Cardiac muscle cell (in vitro differentiated cells and primary cell): ENCODE measurements around the gene TMEM59L. TPM values are rescaled to one million over a fixed set of nuclear protein-coding genes. Genes with fewer than 3 reads are reported as not detected.
A peak's percentile ranks its signal among the peaks of the same experiment; 100 is the strongest.

Experiments used
- DNase-seq, 2 donors: peaks; one replicate each; pipeline versions ENCODE4 v3.0.0 to v3.0.0-alpha.2; 2010 to 2017; ENCODE audit warnings: low read depth in 1 of 2, low spot score in 1 of 2
- H3K27ac ChIP-seq: fragments of 200-600 bp; sonication (generic); 2 replicates; pipeline ENCODE4 v1.5.1; 2016
- H3K27me3 ChIP-seq: fragments of 200-600 bp; sonication (generic); 2 replicates; pipeline ENCODE4 v1.6.0; 2016; ENCODE audit warnings: control low read depth
- H3K36me3 ChIP-seq: fragments of 200-600 bp; sonication (generic); 2 replicates; pipeline ENCODE4 v1.5.1; 2016; ENCODE audit warnings: control low read depth
- H3K4me1 ChIP-seq: fragments of 200-600 bp; sonication (generic); 2 replicates; pipeline ENCODE4 v1.8.1; 2017; ENCODE audit warnings: low read depth, mild to moderate bottlenecking, mixed run types
- H3K4me3 ChIP-seq: fragments of 200-600 bp; sonication (generic); 2 replicates; pipeline ENCODE4 v1.5.1; 2016; ENCODE audit warnings: mild to moderate bottlenecking
- H3K9me3 ChIP-seq: fragments of 200-600 bp; sonication (generic); 2 replicates; pipeline ENCODE4 v1.5.1; 2017; ENCODE audit warnings: low read depth, mild to moderate bottlenecking, control low read depth
- CTCF ChIP-seq: IDR thresholded peaks from 2 replicates; pipeline ENCODE4 v1.5.1; 2012; ENCODE audit warnings: low read depth, mild to moderate bottlenecking, low read length
- polyA plus RNA-seq: library from polyadenylated mRNA; unstranded; fragments of >200 nt; fragmentation: Nextera tagmentation; extraction: Ambion mirVana; gene quantifications from 2 replicates; pipeline ENCODE4 v1.2.1, GENCODE V29; 2016
- total RNA-seq: library from RNA; depleted of rRNA; stranded (reverse); fragments of >200 nt; gene quantifications from 2 replicates; pipeline ENCODE4 v1.2.3, GENCODE V29; 2016

Gene TMEM59L
- total RNA-seq, result 0.74 and 1.6 TPM in 2 replicates
- polyA plus RNA-seq, result 2.0 and 2.4 TPM in 2 replicates

DNA sequence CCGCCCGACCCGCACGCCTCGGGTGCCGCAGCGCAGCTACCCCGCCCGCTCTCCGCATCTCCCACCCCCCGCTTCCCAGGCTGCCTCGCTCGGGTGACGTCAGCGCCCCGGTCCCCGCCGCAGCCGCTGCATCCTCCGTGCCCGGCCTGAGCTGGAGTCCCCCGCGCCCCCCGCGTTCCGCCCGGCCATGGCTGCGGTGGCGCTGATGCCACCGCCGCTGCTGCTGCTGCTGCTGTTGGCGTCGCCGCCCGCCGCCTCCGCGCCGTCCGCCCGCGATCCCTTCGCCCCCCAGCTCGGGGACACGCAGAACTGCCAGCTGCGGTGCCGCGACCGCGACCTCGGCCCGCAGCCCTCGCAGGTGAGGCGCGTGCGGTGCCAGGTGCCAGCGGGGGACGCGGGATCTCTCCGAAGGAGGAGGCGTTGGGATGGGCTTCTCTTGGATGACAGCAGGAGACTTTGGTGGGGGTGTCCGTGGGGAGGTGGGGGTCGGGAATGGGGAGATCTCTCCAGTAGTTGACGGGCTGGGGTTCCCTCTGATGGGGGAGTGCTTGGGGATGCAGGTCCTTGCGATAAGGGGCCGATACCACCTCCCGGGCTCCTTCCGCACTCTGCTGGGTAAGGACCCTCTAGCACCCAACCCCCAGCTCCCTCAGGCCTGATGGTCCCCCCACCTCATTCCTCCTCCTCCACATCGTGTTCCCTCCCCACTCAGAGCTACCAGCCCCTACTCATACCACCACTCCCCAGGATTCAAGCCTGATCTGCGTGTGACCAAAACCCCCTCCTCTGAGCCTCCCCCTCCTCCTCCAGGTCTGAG, at the start of gene TMEM59L:
Gene TMEM59L, plus strand, starts transcription at position 99 of the 817 bp plus-strand sequence. Its CDS starts 89 bp downstream, at position 188.
- peaks cover 82% of the 10 kb centered on the region for H3K27me3 ChIP-seq
- H3K27ac ChIP-seq, result no peak within 1 kb of the TSS
- no peaks in the 10 kb centered on the region for H3K9me3 ChIP-seq
- DNase-seq, result peak in 1 of 2 donors; percentile 41
- TF ChIP-seq CTCF, result no peak
- H3K36me3 ChIP-seq, result no peaks in the 10 kb centered on the region
- peaks cover 15% of the 10 kb centered on the region for H3K4me1 ChIP-seq
- H3K4me3 ChIP-seq, result peak within 1 kb of the TSS; percentile 45

- Histone ChIP-seq H3K9me3 (no peaks in the 10 kb centered on the region), H3K4me3 (no peak overlapping the region), H3K36me3 (peaks cover 25% of the 10 kb centered on the region), H3K27me3 (no peaks in the 10 kb centered on the region), H3K4me1 (no peaks in the 10 kb centered on the region), H3K27ac (no peak overlapping the region)
- DNase-seq, result no peak
- TF ChIP-seq CTCF, result no peak
Measured at GRCh38 chr19:18566953-18567352, 45.7 kb upstream of the TMEM59L start.

GRCh38 chr19:18568367-18568766, 44.3 kb upstream of the TMEM59L start:
- no peak for DNase-seq
- no peak for TF ChIP-seq CTCF
- H3K27me3 ChIP-seq, result no peaks in the 10 kb centered on the region

DNA sequence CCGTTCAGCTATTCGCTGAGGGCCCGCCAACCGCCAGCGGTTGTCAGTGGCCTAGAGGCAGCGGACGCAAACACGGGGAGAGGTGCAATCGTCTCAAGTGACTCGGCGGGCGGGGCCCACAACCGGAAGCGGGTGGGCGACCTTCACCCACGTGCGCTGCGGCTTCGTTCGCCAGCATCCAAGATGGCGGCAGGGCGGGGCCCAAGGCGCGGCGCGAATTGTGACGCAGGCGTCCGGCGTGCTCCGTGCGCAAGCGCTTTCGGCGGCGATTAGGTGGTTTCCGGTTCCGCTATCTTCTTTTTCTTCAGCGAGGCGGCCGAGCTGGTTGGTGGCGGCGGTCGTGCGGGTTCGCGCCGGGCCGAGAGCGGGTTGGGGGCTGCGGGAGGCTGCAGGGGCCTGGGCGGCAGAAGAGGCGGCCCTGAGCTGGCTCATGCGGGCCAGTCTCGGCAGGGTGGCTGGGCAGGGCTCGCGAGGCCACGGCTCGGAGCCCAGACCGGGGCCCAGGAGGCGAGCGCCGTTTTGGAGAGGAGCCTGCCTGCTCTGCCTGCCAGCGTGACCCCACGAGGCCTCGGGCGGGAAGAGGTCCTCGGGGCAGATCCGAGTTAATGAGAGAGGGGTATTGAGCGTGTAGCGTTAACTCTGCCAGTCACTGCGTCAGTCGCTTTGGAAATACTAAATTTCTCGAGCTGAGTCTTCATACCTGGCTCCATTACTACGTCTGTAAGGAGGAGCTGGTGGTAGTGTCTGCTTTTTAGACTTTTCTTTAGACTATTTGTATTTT, 40.9 kb upstream of the TMEM59L start, which contains the start of gene UBA52:
Gene UBA52, plus strand, starts transcription at position 294 of the 781 bp plus-strand sequence. CDS start 1,444 bp downstream, outside the sequence.
- H3K27ac ChIP-seq, result peak within 1 kb of the TSS; percentile 83

More at GRCh38 chr19:18568367-18568766, 44.3 kb upstream of the TMEM59L start:
- H3K9me3 ChIP-seq, result no peaks in the 10 kb centered on the region
- H3K4me3 ChIP-seq, result no peak overlapping the region
- peaks cover 25% of the 10 kb centered on the region for H3K36me3 ChIP-seq
- H3K27ac ChIP-seq, result no peak overlapping the region
- H3K4me1 ChIP-seq, result peaks cover 8% of the 10 kb centered on the region

More for the DNA sequence above, 40.9 kb upstream of the TMEM59L start, which contains the start of gene UBA52:
- Histone ChIP-seq H3K36me3 (peaks cover 42% of the 10 kb centered on the region), H3K4me1 (peaks cover 8% of the 10 kb centered on the region), H3K9me3 (no peaks in the 10 kb centered on the region), H3K4me3 (peak within 1 kb of the TSS; percentile 72), H3K27me3 (no peaks in the 10 kb centered on the region)
- peak; percentile 99 for DNase-seq
- TF ChIP-seq CTCF, result no peak
